ENCODE results near the gene EID3.

EID3 gene

DNA sequence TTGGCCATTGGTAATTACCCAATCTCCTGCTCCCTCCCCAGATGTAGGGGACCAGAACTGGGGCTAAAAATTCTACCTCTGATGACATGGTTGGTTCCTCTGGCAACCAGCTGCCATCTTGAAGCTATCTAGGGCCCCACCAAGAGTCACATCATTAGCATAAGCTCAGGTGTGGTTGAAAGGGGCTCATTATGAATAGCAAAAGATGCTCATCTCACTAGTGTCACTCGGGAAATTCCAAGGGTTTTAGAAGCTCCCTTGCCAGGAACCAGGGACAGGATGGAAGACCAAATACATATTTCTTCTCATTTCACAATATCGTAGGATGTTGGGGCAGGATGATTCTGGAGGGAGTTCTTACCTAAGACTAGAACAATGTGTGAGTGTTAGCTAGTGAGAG is 38.6 kb downstream of the EID3 start:
- DNase-seq, result no peak

- DNase-seq, result no peak
Observed at GRCh38 chr12:104342635-104343249, 39.2 kb downstream of the EID3 start.

GRCh38 chr12:104344682-104345081 is 41.1 kb downstream of the EID3 start:
- no peak for DNase-seq

GRCh38 chr12:104345234-104346066 is 41.9 kb downstream of the EID3 start:
- no peak for DNase-seq

DNA sequence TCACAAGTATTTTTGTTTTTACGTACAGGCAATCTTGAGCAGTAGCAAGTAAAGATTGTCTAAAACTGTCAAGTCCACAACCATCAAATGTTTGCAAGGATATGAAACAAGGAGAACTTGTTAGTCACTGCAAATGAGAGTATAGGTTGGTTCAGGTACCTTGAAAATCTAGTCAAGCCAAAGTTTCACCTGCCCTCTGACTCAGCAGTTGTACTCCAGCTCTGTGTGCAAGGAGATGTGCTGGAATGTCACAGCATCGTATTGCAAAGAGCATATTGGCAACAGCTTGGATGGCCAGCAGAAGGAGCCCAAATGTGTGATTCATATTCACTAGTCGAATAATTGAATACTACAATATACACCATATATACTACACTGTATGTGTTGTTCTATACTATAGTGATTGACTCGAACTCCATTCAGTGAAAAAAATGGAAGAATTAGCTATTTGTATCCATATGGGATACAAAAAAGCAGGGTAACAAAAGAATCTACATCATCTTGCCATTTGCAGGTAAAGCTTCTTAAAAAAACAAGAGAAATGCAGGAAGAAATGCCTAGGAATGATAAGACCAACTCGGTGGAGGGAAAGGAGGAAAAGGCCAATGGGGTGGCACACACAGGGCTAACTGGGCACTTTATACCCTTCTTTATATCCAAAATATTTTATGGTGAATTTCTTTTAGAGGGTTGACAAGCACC is 44.0 kb downstream of the EID3 start:
- no peak for DNase-seq

- DNase-seq, result no peak
Observed at GRCh38 chr12:104348283-104348993, 44.9 kb downstream of the EID3 start.

GRCh38 chr12:104348994-104349494 is 45.5 kb downstream of the EID3 start:
- no peak for DNase-seq

GRCh38 chr12:104350211-104351056 is 46.9 kb downstream of the EID3 start:
- no peak for DNase-seq

- no peak for DNase-seq
Observed at GRCh38 chr12:104351057-104351983, 47.8 kb downstream of the EID3 start.

DNA sequence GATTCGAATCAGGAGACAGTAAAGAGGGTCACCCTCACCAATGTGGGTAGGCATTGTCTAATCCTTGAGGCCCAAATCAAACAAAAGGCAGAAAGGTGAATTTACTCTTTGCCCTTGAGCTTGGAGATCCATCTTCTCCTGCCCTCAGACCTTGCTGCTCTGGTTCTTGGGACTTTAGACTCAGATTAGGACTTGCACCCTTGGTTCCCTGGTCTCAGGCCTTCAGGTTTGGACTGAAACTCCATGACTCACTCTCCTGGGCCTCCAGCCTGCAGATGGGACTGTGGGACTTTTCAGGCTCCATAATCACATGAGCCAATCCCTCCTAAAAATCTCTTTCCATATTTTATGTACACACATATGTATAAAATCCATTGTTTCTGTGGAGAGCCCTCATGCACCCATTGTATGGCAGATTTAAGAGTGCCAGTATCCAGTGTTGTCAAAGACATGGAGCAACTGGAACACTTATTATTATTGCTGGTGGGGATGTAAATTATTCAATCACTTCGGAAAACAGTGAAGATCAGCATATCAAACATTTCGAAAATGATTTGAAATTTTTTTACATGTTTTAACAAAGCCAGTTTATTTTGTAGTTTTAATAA is 48.7 kb downstream of the EID3 start:
- DNase-seq, result no peak

DNA sequence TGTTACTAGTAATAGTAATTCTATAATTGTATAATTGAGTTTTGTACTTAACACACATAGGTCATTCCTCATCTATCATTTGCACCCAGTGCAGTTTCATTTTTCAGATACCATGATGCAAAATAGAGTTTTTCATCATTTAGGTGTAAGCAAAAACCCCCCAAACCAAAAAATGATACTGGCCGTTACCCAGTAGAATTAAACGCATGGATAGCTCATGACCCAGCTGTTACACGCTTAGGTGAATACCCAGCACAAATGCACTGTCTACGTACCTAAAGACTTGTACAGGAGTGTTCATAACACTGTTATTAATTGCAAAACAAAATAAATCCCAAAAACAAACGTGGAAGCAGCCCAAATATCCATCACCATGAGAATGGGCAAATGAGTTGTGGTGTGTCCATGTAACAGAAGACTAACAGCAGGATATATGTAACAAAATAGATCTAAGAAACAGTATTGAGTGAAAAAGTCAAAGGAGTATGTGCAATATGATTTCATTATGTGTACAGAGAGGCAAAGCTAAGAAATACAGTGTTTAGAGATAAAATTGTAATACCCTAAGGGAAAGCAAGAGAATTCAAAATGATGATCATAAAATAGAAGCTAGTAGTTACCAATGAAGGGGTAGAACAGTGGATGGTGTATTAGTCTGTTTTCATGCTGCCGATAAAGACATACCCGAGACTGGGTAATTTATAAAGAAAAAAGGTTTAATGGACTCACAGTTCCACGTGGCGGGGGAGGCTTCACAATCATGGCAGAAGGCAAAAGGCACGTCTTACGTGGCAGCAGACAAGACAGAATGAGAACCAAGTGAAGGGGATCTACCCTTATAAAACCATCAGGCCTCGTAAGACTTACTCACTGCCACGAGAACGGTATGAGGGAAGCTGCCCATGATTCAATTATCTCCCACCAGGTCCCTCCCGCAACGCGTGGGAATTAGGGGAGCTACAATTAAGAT is 49.8 kb downstream of the EID3 start:
- DNase-seq, result no peak

- DNase-seq, result no peak
Observed at GRCh38 chr12:104354167-104354867, 50.8 kb downstream of the EID3 start.
